ENCODE results near the gene RYR2.

The RYR2 gene

GRCh38 chr1:237478082-237478481, 436.1 kb downstream of the RYR2 start:
- no peak for DNase-seq

- no peak for DNase-seq
Observed at GRCh38 chr1:237478842-237479241, 436.9 kb downstream of the RYR2 start.

- no peak for DNase-seq
Observed at GRCh38 chr1:237482777-237483176, 440.8 kb downstream of the RYR2 start.

DNA sequence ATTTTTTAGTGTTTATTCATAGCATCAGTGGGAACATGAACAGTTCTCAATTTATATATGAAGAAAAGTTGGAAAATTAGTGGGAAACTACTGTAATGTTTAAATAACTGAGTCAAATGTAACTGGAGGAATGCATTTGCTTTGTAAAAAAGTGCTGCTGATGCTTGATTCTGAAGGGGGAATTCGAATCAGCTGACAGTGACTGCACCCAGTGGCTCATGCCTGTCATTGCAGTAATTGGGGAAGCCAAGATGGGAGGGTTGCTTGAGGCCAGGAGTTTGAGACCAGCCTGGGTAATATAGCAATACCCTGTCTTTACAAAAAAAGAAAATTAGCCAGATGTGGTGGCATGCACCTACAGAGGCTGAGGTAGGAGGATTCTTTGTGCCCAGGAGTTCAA, 450.4 kb downstream of the RYR2 start:
- no peak for DNase-seq

GRCh38 chr1:237500566-237500965, 458.6 kb downstream of the RYR2 start:
- DNase-seq: no peak

- no peak for DNase-seq
Observed at GRCh38 chr1:237503292-237503691, 461.3 kb downstream of the RYR2 start.

DNA sequence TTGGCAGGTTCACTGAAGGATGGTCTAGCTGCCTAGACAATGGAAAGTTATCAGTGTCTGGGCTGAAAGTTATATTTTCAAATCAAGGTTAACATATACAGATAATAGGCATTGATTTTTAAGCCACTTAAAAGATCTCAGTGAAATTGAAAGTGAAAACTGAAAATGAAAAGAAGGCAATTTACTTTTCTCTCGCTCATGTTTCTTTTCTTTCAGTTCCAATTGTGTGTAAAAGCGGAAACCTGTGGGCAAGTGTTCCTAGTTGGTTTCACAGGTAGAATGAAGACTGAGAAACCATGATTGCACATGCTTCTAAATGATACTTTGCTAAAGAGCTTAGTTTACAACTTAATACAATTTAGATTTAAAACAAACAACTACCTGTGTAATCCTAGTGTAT, 465.0 kb downstream of the RYR2 start:
- DNase-seq: no peak

DNA sequence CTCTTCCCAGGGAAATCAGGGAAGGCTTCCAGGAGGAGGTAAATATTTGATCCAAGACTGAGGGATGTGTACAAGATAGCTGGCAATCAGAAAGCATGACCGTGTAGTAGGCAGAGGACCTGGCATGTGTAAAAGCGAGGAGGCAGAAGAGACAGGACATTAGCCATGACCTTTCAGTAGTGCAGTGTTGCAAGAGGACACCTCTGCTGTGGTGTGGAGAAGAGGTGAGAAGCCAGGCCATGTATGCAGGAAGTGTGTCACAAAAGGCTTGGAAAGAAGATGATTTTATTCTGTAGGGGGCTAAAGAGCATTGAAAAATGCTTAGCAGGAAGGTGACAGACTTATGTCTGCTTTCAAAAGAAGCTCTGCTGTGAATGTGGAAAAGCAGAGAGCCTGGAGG, 467.8 kb downstream of the RYR2 start:
- no peak for DNase-seq

- DNase-seq: no peak
Observed at GRCh38 chr1:237525102-237525501, 483.1 kb downstream of the RYR2 start.

GRCh38 chr1:237527761-237528160, 485.8 kb downstream of the RYR2 start:
- no peak for DNase-seq

GRCh38 chr1:237528545-237528944, 486.6 kb downstream of the RYR2 start:
- DNase-seq: no peak

DNA sequence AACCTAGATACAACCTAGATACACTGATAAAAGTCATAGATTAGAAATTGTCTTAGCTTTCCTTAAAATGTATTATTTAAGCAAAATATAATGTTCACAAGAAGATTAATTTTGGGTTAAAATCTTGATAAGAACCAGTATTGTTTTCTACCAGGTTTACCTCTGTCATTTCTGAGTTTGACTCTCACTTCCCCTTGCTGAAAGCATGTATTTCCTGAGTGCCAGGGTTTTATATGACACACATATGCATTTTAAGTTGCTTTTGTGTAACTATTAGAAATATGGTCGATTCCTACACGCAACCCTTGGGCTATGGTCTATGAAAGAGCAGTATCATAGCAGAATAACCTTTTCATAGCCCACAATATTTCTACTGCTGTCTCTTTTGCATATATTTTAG, 497.1 kb downstream of the RYR2 start:
- no peak for DNase-seq

DNA sequence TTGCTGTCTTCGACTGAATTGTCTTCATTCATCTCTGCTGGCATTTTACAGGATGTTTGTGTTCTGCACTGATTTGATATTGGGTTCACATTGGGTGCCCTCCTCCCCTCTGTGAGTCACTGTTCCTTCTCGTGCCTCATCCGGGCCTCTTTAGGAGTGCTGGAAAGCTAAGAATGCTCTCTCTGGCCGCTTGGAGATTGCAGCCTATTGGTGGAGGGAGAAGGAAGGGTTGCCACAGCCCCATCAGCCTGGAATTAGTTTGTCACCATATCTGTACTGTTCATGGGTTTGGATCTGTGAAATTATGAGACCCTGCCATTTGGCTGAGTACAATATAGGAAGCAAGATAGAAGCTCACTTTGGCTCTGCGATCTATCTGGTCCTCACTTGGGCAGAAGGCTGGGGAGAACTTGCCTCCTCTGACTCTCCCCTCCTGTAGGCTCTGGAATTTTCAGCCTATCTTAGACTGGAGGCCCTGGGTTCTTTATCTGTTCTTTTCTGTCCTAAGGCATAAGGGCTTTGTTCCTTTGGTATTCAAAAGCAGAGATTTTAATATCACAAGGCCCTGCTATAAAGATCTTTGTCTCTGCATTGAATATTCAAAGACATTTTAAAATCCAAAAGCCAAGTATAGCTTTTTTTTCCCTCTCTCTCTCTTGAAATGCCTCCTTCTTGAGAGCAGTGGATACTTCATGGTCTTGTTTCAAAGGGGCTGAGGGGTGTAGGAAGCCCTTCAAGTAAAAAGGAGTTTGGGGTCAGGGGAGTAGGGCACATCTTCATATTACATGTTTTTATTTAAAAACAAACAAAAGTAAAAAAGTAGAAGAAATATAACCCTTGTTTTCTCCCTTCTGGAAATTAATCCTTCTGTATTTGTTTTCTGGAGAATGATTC, 500.8 kb downstream of the RYR2 start:
- no peak for DNase-seq

DNA sequence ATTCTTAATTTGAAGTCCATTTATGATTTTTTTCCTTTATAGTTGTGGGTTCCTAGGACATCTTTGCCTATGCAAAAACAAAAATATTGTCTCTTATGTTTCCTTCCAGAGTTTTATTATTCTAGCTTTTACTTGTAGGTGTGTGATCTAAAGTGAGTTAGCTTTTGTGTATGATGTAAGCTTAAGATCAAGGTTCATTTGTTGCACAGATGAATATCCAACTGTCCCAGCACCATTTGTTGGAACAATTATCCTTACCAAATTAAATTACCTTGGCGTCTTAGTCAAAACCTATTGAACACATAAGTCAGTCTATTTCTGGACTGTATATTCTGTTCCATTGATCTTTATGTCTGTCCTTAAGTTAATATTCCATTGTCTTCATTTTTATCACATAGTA, 511.1 kb downstream of the RYR2 start:
- no peak for DNase-seq

- no peak for DNase-seq
Observed at GRCh38 chr1:237556911-237557310, 514.9 kb downstream of the RYR2 start.

GRCh38 chr1:237562242-237562823, 520.3 kb downstream of the RYR2 start:
- DNase-seq: no peak

GRCh38 chr1:237565236-237565635, 523.3 kb downstream of the RYR2 start:
- no peak for DNase-seq

- DNase-seq: no peak
Observed at GRCh38 chr1:237566581-237566980, 524.6 kb downstream of the RYR2 start.

DNA sequence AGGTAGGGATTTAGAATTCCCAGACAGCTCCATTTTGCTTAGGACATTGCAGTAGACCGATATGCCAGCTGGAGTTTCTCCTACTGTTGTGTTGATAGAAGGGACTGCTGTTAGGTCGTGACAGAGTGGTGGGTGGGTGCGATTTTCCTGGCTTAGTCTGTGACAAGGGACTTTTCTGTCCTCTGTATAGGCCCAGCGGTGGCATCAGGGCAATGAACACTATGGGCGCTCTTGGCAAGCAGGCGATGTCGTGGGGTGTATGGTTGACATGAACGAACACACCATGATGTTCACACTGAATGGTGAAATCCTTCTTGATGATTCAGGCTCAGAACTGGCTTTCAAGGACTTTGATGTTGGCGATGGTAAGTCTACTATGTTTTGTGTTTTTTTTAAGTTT, 527.0 kb downstream of the RYR2 start:
- DNase-seq: no peak

DNA sequence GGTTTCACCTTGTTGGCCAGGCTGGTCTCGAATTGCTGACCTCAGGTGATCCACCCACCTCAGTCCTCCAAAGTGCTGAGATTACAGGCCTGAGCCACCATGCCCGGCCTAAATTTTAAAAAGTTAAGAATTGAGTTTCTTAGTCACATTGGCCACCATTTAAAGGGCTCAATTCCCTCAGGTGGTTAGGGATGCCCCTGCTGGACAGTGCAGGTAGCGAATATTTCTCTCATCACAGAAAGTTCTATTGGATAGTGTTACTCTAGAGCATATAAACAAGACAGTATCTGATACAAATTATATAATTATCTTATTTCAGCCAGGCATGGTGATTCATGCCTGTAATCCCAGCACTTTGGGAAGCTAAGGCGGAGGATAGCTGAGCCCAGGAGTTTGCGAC, 528.5 kb downstream of the RYR2 start:
- DNase-seq: no peak

GRCh38 chr1:237574536-237574935, 532.6 kb downstream of the RYR2 start:
- no peak for DNase-seq

- no peak for DNase-seq
Observed at GRCh38 chr1:237578540-237578939, 536.6 kb downstream of the RYR2 start.

- no peak for DNase-seq
Observed at GRCh38 chr1:237580726-237581125, 538.7 kb downstream of the RYR2 start.

GRCh38 chr1:237583270-237583669, 541.3 kb downstream of the RYR2 start:
- no peak for DNase-seq

DNA sequence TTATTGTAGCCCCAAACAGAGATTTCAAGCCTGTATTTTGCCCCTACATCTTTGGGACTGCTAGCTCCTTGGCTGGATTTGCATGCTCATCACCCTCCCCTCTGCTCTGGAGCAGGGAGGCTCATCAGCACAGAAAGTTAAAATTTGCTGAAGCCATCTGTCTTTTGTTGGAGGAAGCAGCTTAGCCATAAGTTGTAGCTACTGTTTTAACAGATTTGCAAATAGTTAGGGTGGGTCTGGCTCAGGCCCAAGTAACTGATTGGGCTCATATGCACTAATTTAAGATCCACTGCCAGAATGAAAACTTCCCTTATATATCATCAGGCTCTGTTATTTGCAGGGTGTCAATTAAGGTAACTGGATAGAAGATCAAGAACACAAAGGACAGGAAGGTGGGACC, 541.8 kb downstream of the RYR2 start:
- DNase-seq: no peak
